Heart left ventricle (tissue), 16 donors: ENCODE results near the gene NGEF. TPM values are rescaled to one million over a fixed set of nuclear protein-coding genes. Genes with fewer than 3 reads are reported as not detected.
A peak's percentile ranks its signal among the peaks of the same experiment; 100 is the strongest.

Experiments
- ATAC-seq, 4 donors: fragments of 200-7000 bp; cut with Tn5 transposase; one replicate each; pipeline ENCODE4 v1.9.1; 2020 to 2022; ENCODE audit warnings: moderate library complexity in 4 of 4, mild to moderate bottlenecking in 3 of 4, moderate number of reproducible peaks in 1 of 4
- DNase-seq, 5 donors: peaks; one replicate each; pipeline ENCODE4 v3.0.0-alpha.2; 2020
- H3K27ac ChIP-seq, 12 donors: fragments of 200-600 bp; sonication (generic) in 4 of 12; one replicate each; pipeline versions ENCODE4 v1.5.0 to v1.8.0; 2016 to 2022; ENCODE audit warnings: mild to moderate bottlenecking in 2 of 12
- H3K27me3 ChIP-seq, 9 donors: fragments of 200-600 bp; sonication (generic) in 2 of 9; one replicate each; pipeline versions ENCODE4 v1.5.1 to v1.8.0; 2016 to 2022; ENCODE audit warnings: mild to moderate bottlenecking in 3 of 9
- H3K36me3 ChIP-seq, 9 donors: fragments of 200-600 bp; sonication (generic) in 2 of 9; one replicate each; pipeline versions ENCODE4 v1.5.0 to v1.8.0; 2018 to 2022; ENCODE audit warnings: mild to moderate bottlenecking in 2 of 9
- H3K4me1 ChIP-seq, 12 donors: fragments of 200-600 bp; sonication (generic) in 4 of 12; one replicate each; pipeline versions ENCODE4 v1.5.0 to v1.8.0; 2016 to 2022; ENCODE audit warnings: mild to moderate bottlenecking in 3 of 12
- H3K4me3 ChIP-seq, 12 donors: fragments of 200-600 bp; sonication (generic) in 4 of 12; one replicate each; pipeline versions ENCODE4 v1.5.0 to v1.8.0; 2017 to 2022; ENCODE audit warnings: mild to moderate bottlenecking in 9 of 12, moderate library complexity in 4 of 12
- H3K9me3 ChIP-seq, 12 donors: fragments of 200-600 bp; sonication (generic) in 4 of 12; one replicate each; pipeline versions ENCODE4 v1.5.0 to v1.8.0; 2016 to 2022; ENCODE audit warnings: mild to moderate bottlenecking in 1 of 12
- CTCF ChIP-seq, 12 donors: fragments of 200-600 bp; sonication (generic) in 4 of 12; IDR thresholded peaks; one replicate each; pipeline versions ENCODE4 v1.5.0 to v1.8.0; 2018 to 2022; ENCODE audit warnings: antibody characterized with exemption in 12 of 12, mild to moderate bottlenecking in 5 of 12
- POLR2A ChIP-seq, 2 donors: fragments of 450-650 bp; IDR thresholded peaks; one replicate each; pipeline ENCODE4 v1.6.1; 2017; ENCODE audit warnings: antibody characterized with exemption in 2 of 2, mild to moderate bottlenecking in 2 of 2, moderate library complexity in 2 of 2
- WGBS, 4 donors: extraction: QIAGEN DNeasy Blood & Tissue Kit in 2 of 4; methylation state at CpG; one replicate each; pipeline versions ENCODE4 v1.1.5 to v1.1.7; 2013 to 2018; 5-methylcytosine and 5-hydroxymethylcytosine counted together
- intact Hi-C, 10 donors: fragments of 100-400 bp; cut with DNase I; formaldehyde crosslinking; loops; one replicate each; pipeline versions ENCODE4 v1.11.1 to v1.14.2; 2022
- polyA plus RNA-seq, 2 donors: library from polyadenylated mRNA; stranded (reverse); fragments of 200-250 nt; gene quantifications; one replicate each; pipeline ENCODE4 v1.2.3, GENCODE V29; 2013
- total RNA-seq, 9 donors: library from RNA; depleted of rRNA in 2 of 9; stranded (reverse); fragments of >200 nt in 2 of 9; fragmentation: NEBNext Ultra II Directional in 3 of 9; extraction: Animal tissue kit (Norgen Biotek cat#: 25700) in 3 of 9; gene quantifications; one replicate each; pipeline versions ENCODE4 v1.1.0 to v1.2.4, GENCODE V29; 2016 to 2023
- donor health status: ischemic (EF 13 %, LVEDD 7.1; RV severe dilation, severe dysfunction).
- donor health status: healthy with polysubstance abuse.
- donor health status: DM: no; HTN: yes; CAD: no.
- donor health status: DM: no; HTN: no; CAD: no.
- donor health status: ischemic (EF 25% LVEDD 6.9; RV normal size, moderate dysfunction).
- donor health status: ischemic (EF 25% LVEDD 5.7; RV mildly dilated, moderate dysfunction).
- donor health status: healthy.
- donor health status: DM: yes; HTN: yes; CAD: no.
- donor health status: ischemic (EF 35%, LVEDD 5.7; RV mildly dilated, moderate dysfunction).
- donor health status: nonischemic (EF 11% LVEDD 7.7; RV severe dilation, severe dysfunction).
- donor health status: DM: yes; HTN: yes; CAD: no.
- donor health status: PGD.
- donor health status: ischemic (EF 29% LVEDD 5.4; RV normal size, mild dysfunction).
- donor health status: nonischemic (EF 23%, LVEDD 6.1; RV moderate dilation, normal function).

Gene NGEF
- total and polyA plus RNA-seq, 11 donors = 0.15 to 0.62 (median 0.42) TPM; not detected in 4

- TF ChIP-seq POLR2A (IDR thresholded peaks at IDR 0.05) (no peak), CTCF (IDR thresholded peaks at IDR 0.05) (no peak)
- Histone ChIP-seq H3K27ac (peak overlapping the region in 11 of 12 donors; percentile 69 to 93 (median 87)), H3K4me3 (peak overlapping the region in 1 of 12 donors; percentile 57), H3K27me3 (peaks cover 0 to 6% (median 0%) of the 10 kb centered on the region in 9 donors), H3K9me3 (no peaks in the 10 kb centered on the region), H3K36me3 (no peaks in the 10 kb centered on the region), H3K4me1 (peaks cover 0 to 48% (median 34%) of the 10 kb centered on the region in 12 donors)
- 88 to 95% (median 94%) methylated on average over 14 to 24 of the region's 24 CpGs for WGBS, 4 donors
- DNase-seq = peak in 1 of 5 donors; percentile 57
- intact Hi-C loops = loop anchor here in 6 of 10 donors (10.0 kb wide), 3 partner anchors 196 to 454 kb away; partner anchors contain the start of gene ATG16L1 (in 1 of the 6)
- no peak for ATAC-seq
Measured at GRCh38 chr2:233058717-233059546, 45.9 kb upstream of the NGEF start.

GRCh38 chr2:233056961-233057605, 44.0 kb upstream of the NGEF start:
- intact Hi-C loops = loop anchor here in 6 of 10 donors (10.0 kb wide), 3 partner anchors 198 to 452 kb away; partner anchors contain the start of gene ATG16L1 (in 1 of the 6)
- no peak for ATAC-seq
- no peaks in the 10 kb centered on the region for H3K9me3 ChIP-seq
- no peak overlapping the region for H3K27ac ChIP-seq
- peaks cover 0 to 14% (median 0%) of the 10 kb centered on the region in 9 donors for H3K27me3 ChIP-seq
- TF ChIP-seq CTCF (IDR thresholded peaks at IDR 0.05) (no peak), POLR2A (IDR thresholded peaks at IDR 0.05) (no peak)
- WGBS, 4 donors = 78 to 84% (median 82%) methylated on average over 6 of the region's 6 CpGs
- H3K4me3 ChIP-seq = no peak overlapping the region
- H3K36me3 ChIP-seq = no peaks in the 10 kb centered on the region
- H3K4me1 ChIP-seq = peaks cover 0 to 36% (median 27%) of the 10 kb centered on the region in 12 donors
- peak in 1 of 5 donors; percentile 28 for DNase-seq

GRCh38 chr2:233055362-233055761, 42.3 kb upstream of the NGEF start:
- no peak overlapping the region for H3K4me3 ChIP-seq
- 90 to 100% (median 95%) methylated on average over 2 of the region's 2 CpGs for WGBS, 4 donors
- TF ChIP-seq POLR2A (IDR thresholded peaks at IDR 0.05) (no peak), CTCF (IDR thresholded peaks at IDR 0.05) (no peak)
- intact Hi-C loops = loop anchor here in 6 of 10 donors (10.0 kb wide), 3 partner anchors 199 to 451 kb away; partner anchors contain the start of gene ATG16L1 (in 1 of the 6)
- peaks cover 0 to 38% (median 21%) of the 10 kb centered on the region in 12 donors for H3K4me1 ChIP-seq
- ATAC-seq (no peak), DNase-seq (no peak)
- no peaks in the 10 kb centered on the region for H3K36me3 ChIP-seq
- no peak overlapping the region for H3K27ac ChIP-seq
- H3K9me3 ChIP-seq = no peaks in the 10 kb centered on the region
- H3K27me3 ChIP-seq = peaks cover 0 to 16% (median 0%) of the 10 kb centered on the region in 9 donors
